Uterus (tissue), 4 donors: Measurements from ENCODE around the gene IL17RB. TPM values are rescaled to one million over a fixed set of nuclear protein-coding genes. Genes with fewer than 3 reads are reported as not detected.

Experiments
- DNase-seq, 2 donors: peaks; one replicate each; pipeline ENCODE4 v3.0.0-alpha.2; 2019 to 2020
- H3K27ac ChIP-seq, 2 donors: fragments of 200-600 bp; sonication (generic); 1 replicate in 1 of 2; 2 replicates in 1 of 2; pipeline ENCODE4 v1.5.1; 2016 to 2018
- H3K27me3 ChIP-seq, 2 donors: fragments of 200-600 bp; sonication (generic); one replicate each; pipeline ENCODE4 v1.5.1; 2018 to 2019; ENCODE audit warnings: control low read depth in 1 of 2
- H3K36me3 ChIP-seq, 2 donors: fragments of 200-600 bp; sonication (generic); one replicate each; pipeline ENCODE4 v1.5.1; 2019; ENCODE audit warnings: control low read depth in 1 of 2
- H3K4me1 ChIP-seq, 2 donors: fragments of 200-600 bp; sonication (generic); one replicate each; pipeline ENCODE4 v1.5.1; 2018 to 2019; ENCODE audit warnings: control low read depth in 1 of 2
- H3K4me3 ChIP-seq, 2 donors: fragments of 200-600 bp; sonication (generic); 1 replicate in 1 of 2; 2 replicates in 1 of 2; pipeline ENCODE4 v1.5.1; 2018 to 2019; ENCODE audit warnings: mild to moderate bottlenecking in 1 of 2
- H3K9me3 ChIP-seq, 2 donors: fragments of 200-600 bp; sonication (generic); one replicate each; pipeline ENCODE4 v1.5.1; 2019; ENCODE audit warnings: control low read depth in 1 of 2
- POLR2A ChIP-seq, 2 donors: fragments of 450-650 bp; IDR thresholded peaks; one replicate each; pipeline ENCODE4 v1.6.1; 2016; ENCODE audit warnings: antibody characterized with exemption in 2 of 2, mild to moderate bottlenecking in 1 of 2, moderate library complexity in 1 of 2
- intact Hi-C: fragments of 100-400 bp; cut with DNase I; formaldehyde crosslinking; loops from one replicate; pipeline ENCODE4 v1.15.1; 2023; ENCODE audit warnings: low total_unique reads
- total RNA-seq, 4 donors: library from RNA; depleted of rRNA in 3 of 4; stranded (reverse); fragments of >200 nt in 3 of 4; gene quantifications; one replicate each; pipeline versions ENCODE4 v1.1.0 to v1.2.4, GENCODE V29; 2014 to 2023
- TF ChIP-seq, protein P1 (sequence below), 4 experiments: fragments of 200-600 bp in 2 of 4; fragments of 450-650 bp in 2 of 4; sonication (generic) in 2 of 4; IDR thresholded peaks; one replicate each; pipeline ENCODE4 v1.5.1; 2016 to 2019; ENCODE audit warnings: antibody characterized with exemption in 4 of 4, mild to moderate bottlenecking in 2 of 4, moderate library complexity in 1 of 4
- donor health status: DM: yes; HTN: yes; CAD: no.

IL17RB gene
- total RNA-seq, 4 donors from 2014 or later, result 1.3 to 4.6 (median 2.8) TPM; not detected in 1

DNA sequence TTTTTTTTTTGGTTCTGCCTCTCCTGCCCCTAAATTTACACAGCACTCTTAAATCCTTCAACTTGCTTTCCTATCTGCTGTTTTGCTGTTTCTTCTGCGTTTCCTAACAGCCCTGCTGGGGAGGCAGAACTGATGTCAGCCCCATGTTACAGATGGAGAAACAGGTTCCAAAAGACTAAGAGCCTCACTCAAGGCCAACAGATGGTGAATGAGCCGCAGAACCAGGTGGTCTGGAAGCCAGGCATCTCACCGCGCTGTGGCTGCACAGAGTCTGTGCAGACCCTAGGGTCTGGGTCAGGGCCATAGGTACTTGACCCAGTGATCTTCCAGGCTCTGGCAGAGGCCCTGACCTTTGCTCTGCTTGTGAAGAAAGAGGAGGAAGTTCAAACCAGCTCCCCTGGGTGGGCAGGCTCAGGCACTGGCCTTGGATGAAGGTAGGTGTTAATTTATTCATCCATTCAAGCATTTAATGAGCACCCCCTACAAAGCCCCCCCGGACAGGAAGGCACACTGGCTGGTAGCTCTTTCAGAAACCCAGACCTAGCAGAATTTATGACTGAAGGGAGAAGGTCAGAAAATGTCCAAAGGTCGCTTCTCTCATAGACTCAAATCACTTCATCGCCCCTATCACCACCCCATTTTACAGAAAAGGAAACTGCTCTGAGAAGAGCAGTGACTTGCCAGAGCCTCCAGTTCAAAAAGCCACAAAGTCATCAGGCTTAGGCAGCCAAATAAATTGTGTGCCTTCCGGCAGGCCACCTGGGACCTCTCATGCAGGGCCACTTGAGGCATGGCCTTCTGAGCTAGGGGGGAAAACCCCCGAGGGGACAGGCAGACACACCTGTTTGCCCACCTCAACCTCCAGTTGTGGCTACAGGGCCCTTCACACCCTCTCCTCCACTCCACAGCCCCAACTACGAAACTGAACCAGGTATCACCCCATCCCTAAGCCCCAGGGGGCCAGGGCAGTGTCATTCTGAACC is 2.9 kb upstream of the IL17RB start:
- Histone ChIP-seq H3K27ac (peak overlapping the region; percentile 11 to 65), H3K4me3 (no peak overlapping the region), H3K9me3 (no peaks in the 10 kb centered on the region), H3K27me3 (no peaks in the 10 kb centered on the region), H3K36me3 (no peaks in the 10 kb centered on the region), H3K4me1 (peaks cover 0 to 3% of the 10 kb centered on the region in 2 donors)
- intact Hi-C loops, result no loop called here
- TF ChIP-seq POLR2A (IDR thresholded peaks at IDR 0.05), result no peak
- TF ChIP-seq, protein P1, sequence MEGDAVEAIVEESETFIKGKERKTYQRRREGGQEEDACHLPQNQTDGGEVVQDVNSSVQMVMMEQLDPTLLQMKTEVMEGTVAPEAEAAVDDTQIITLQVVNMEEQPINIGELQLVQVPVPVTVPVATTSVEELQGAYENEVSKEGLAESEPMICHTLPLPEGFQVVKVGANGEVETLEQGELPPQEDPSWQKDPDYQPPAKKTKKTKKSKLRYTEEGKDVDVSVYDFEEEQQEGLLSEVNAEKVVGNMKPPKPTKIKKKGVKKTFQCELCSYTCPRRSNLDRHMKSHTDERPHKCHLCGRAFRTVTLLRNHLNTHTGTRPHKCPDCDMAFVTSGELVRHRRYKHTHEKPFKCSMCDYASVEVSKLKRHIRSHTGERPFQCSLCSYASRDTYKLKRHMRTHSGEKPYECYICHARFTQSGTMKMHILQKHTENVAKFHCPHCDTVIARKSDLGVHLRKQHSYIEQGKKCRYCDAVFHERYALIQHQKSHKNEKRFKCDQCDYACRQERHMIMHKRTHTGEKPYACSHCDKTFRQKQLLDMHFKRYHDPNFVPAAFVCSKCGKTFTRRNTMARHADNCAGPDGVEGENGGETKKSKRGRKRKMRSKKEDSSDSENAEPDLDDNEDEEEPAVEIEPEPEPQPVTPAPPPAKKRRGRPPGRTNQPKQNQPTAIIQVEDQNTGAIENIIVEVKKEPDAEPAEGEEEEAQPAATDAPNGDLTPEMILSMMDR (IDR thresholded peaks at IDR 0.05), result no peak
- no peak for DNase-seq

DNA sequence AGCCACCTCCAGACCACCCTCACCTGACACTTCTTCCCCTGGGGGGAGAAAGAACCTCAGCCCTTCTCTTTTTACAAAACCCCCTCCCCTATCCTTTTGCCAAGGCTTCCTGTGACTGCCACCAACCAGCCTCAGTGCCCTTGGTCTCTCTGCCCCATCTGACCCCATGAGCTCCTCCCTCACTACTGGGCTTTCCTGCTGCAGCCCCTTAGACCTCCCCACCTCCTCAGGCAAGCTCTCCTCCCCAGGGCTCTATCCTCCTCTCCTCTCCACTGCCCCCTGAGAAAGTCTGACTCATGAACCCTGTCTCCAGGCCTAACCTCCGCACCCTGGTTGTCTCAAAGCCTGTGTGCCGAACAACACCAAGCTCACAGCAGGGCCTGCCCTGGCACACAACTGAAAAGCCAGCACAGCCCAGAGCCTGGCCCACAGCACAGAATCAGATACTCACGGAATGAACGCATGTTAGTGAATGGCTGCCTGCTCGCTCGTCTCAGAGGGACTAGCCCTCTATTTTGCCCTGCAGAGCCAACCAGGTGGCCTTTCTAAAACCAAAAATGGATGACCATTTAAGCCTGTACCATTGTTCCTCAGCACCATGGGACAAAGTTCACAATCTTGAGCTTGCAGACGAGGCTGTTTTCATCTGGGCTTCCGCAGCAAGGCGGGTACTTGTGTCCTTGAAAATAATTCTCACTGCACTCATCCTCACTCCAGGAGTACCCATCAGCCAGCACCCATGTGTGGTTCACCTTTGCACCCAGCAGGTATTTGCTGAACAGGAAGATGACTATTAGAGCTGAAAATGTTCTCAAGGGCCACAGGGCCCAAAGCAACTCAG is 1.9 kb upstream of the IL17RB start:
- Histone ChIP-seq H3K9me3 (no peaks in the 10 kb centered on the region), H3K4me3 (no peak overlapping the region), H3K36me3 (no peaks in the 10 kb centered on the region), H3K27ac (peak overlapping the region in 1 of 2 donors; percentile 87), H3K4me1 (peaks cover 0 to 3% of the 10 kb centered on the region in 2 donors), H3K27me3 (no peaks in the 10 kb centered on the region)
- intact Hi-C loops, result no loop called here
- DNase-seq, result no peak
- TF ChIP-seq, protein P1 (IDR thresholded peaks at IDR 0.05), result no peak
- TF ChIP-seq POLR2A (IDR thresholded peaks at IDR 0.05), result no peak

DNA sequence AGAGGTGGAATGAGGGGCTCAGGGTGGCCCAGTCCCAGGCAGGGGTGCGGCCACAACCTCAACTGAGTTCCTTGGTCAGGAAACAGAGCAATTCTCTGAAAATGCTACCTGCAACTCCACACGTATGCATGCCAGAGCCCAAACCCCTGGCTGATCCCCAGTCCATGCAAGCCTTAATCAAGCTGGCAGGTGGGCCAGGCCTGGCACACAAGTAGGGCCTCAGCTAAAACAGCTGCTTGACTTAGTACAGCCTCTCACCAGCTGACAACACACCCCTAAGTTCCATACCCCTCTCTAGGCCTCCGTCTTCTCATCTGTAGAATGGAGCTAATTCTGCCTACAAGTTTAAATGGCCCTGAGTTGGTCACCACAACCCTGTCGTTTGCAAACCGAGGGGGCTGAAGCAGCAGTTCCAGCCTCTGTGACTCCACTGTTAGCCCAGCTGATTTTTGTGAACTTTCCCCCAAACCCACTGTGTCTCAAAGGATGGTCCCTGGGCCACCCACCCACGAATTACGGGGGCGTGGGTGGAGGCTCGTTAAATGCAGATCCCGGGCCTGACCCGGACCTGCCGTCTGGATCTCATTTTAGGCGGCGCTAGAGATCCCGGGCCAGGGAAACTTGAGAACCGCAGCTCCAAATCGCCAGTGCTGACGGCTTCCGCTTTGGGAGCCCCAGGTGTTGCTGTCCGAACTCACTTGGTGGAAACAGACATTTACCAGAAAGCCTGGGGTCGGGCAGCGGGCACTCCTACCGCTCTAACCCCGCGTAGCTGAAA is 1.1 kb upstream of the IL17RB start:
- intact Hi-C loops, result no loop called here
- Histone ChIP-seq H3K9me3 (no peaks in the 10 kb centered on the region), H3K36me3 (no peaks in the 10 kb centered on the region), H3K4me1 (peaks cover 0 to 3% of the 10 kb centered on the region in 2 donors), H3K27ac (peak overlapping the region; percentile 59 to 87), H3K4me3 (peak overlapping the region; percentile 24 to 71), H3K27me3 (no peaks in the 10 kb centered on the region)
- peak; percentile 56 to 67 for DNase-seq
- TF ChIP-seq, protein P1 (IDR thresholded peaks at IDR 0.05), result peak in 3 of 4 experiments; percentile 19 to 40 (median 21)
- TF ChIP-seq POLR2A (IDR thresholded peaks at IDR 0.05), result no peak

DNA sequence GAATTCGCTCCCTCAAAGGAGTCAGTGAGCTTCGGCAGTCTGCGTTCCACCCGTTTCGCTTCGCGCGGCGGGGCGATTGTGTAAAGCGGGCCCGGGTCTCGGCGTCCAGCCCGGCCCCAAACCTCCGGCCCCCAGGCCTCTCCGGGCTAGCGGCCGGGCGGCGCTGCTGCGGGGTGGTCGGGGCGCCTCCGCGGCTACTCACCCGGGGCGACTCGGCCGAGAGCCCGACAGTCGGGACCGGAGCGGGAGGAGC is 561 bp upstream of the IL17RB start:
- H3K9me3 ChIP-seq, result no peaks in the 10 kb centered on the region
- intact Hi-C loops, result no loop called here
- H3K36me3 ChIP-seq, result no peaks in the 10 kb centered on the region
- no peak for DNase-seq
- peak overlapping the region; percentile 24 to 71 for H3K4me3 ChIP-seq
- no peaks in the 10 kb centered on the region for H3K27me3 ChIP-seq
- TF ChIP-seq, protein P1 (IDR thresholded peaks at IDR 0.05), result peak in 1 of 4 experiments; percentile 1
- no peak for TF ChIP-seq POLR2A (IDR thresholded peaks at IDR 0.05)
- H3K27ac ChIP-seq, result peak overlapping the region; percentile 59 to 87
- H3K4me1 ChIP-seq, result peaks cover 0 to 3% of the 10 kb centered on the region in 2 donors
